Subcutaneous adipose tissue (tissue), 4 donors: ENCODE data around the gene EDC4. TPM values are rescaled to one million over a fixed set of nuclear protein-coding genes. Genes with fewer than 3 reads are reported as not detected.

Source experiments
- CTCF ChIP-seq: fragments of 450-650 bp; IDR thresholded peaks from one replicate; pipeline ENCODE4 v1.5.1; 2016; ENCODE audit warnings: low read depth, mild to moderate bottlenecking, control low read depth, antibody characterized with exemption, moderate library complexity
- total RNA-seq, 4 donors: library from RNA; depleted of rRNA; stranded (reverse); fragments of >200 nt; gene quantifications; one replicate each; pipeline ENCODE4 v1.1.0, GENCODE V29; 2016

EDC4 gene
- total RNA-seq, 4 donors from 2014 or later, result 21.0 to 47.5 (median 28.3) TPM

- no peak for TF ChIP-seq CTCF
Measured at GRCh38 chr16:67845291-67846062, 27.4 kb upstream of the EDC4 start.

GRCh38 chr16:67846063-67846319, 26.9 kb upstream of the EDC4 start:
- TF ChIP-seq CTCF, result no peak

GRCh38 chr16:67846320-67847063, 26.4 kb upstream of the EDC4 start, which contains the start of gene NUTF2:
Gene NUTF2, plus strand, starts transcription at chr16:67846933. Its CDS starts 18,198 bp downstream, at chr16:67865131.
- no peak for TF ChIP-seq CTCF

GRCh38 chr16:67847064-67847861, 25.6 kb upstream of the EDC4 start, which contains the start of gene CENPT:
Gene CENPT, minus strand, starts transcription at chr16:67847693. Its CDS starts 13,834 bp downstream, at chr16:67833859.
- TF ChIP-seq CTCF, result no peak

GRCh38 chr16:67848118-67848517, 24.7 kb upstream of the EDC4 start:
- no peak for TF ChIP-seq CTCF

- TF ChIP-seq CTCF, result no peak
Measured at GRCh38 chr16:67853670-67854069, 19.2 kb upstream of the EDC4 start.

GRCh38 chr16:67855789-67856188, 17.1 kb upstream of the EDC4 start:
- TF ChIP-seq CTCF, result no peak
